HCT116 (cell line): Measurements from ENCODE around the gene FBXO21.

Source experiments
- ATF3 ChIP-seq: IDR thresholded peaks from 2 replicates; pipeline ENCODE4 v1.6.1; 2012
- CTCF ChIP-seq, 3 experiments: fragments of 200-600 bp in 1 of 3; sonication (generic) in 1 of 3; IDR thresholded peaks in 2 of 3; conservative IDR thresholded peaks in 1 of 3; 2 replicates each; pipeline ENCODE4 v1.5.1; 2012 to 2017; ENCODE audit warnings: low read depth in 2 of 3, low read length in 2 of 3, antibody characterized with exemption in 1 of 3, borderline replicate concordance in 1 of 3, control low read depth in 1 of 3, mild to moderate bottlenecking in 1 of 3, mixed read lengths in 1 of 3, mixed run types in 1 of 3, moderate library complexity in 1 of 3; ENCODE audit not compliant: insufficient read depth in 1 of 3
- EZH2 ChIP-seq: fragments of 200-600 bp; sonication (generic); IDR thresholded peaks from 2 replicates; pipeline ENCODE4 v1.6.1; 2017; ENCODE audit warnings: antibody characterized with exemption, mixed run types
- EZH2phosphoT487 ChIP-seq: fragments of 200-600 bp; IDR thresholded peaks from 2 replicates; pipeline ENCODE4 v1.6.1; 2018; ENCODE audit warnings: antibody characterized with exemption, borderline replicate concordance
- POLR2A ChIP-seq: IDR thresholded peaks from 2 replicates; pipeline ENCODE4 v1.7.0; 2011; ENCODE audit warnings: borderline replicate concordance; ENCODE audit not compliant: insufficient read depth, insufficient read length; ENCODE audit errors: extremely low read depth
- RAD21 ChIP-seq: IDR thresholded peaks from 2 replicates; pipeline ENCODE4 v1.6.1; 2012; ENCODE audit warnings: low read depth, mild to moderate bottlenecking
- YY1 ChIP-seq: IDR thresholded peaks from 2 replicates; pipeline ENCODE4 v1.6.1; 2011; ENCODE audit warnings: low read length, low read depth, moderate library complexity, mild to moderate bottlenecking; ENCODE audit not compliant: insufficient replicate concordance; ENCODE audit errors: extremely low read depth
- ZNF274 ChIP-seq: fragments of 200-500 bp; sonication (Bioruptor generic); IDR thresholded peaks from 2 replicates; pipeline ENCODE4 v1.6.1; 2014; ENCODE audit warnings: mild to moderate bottlenecking, low read depth, low read length, inconsistent platforms
- TF ChIP-seq, protein P1 (sequence below): IDR thresholded peaks from 2 replicates; pipeline ENCODE4 v1.6.1; 2012

- peak; percentile 93 to 99 (median 98) for TF ChIP-seq CTCF (IDR thresholded peaks at IDR 0.05 in 2 of 3, conservative IDR thresholded peaks at IDR 0.05 in 1 of 3; ENCODE audit: borderline replicate concordance in 1 of 3, insufficient read depth in 1 of 3, low read depth in 2 of 3, low read length in 2 of 3)
- TF ChIP-seq EZH2phosphoT487 = no peak
- no peak for TF ChIP-seq ZNF274
- TF ChIP-seq EZH2 = no peak
- TF ChIP-seq, protein P1, sequence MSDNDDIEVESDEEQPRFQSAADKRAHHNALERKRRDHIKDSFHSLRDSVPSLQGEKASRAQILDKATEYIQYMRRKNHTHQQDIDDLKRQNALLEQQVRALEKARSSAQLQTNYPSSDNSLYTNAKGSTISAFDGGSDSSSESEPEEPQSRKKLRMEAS = no peak
- no peak for TF ChIP-seq ATF3
- peak; percentile 56 for TF ChIP-seq RAD21
- no peak for TF ChIP-seq POLR2A
- TF ChIP-seq YY1 = no peak
Observed at GRCh38 chr12:117155278-117156060, 34.8 kb downstream of the FBXO21 start.
